COLO668 (cell line): Measurements from ENCODE around the gene ZNRF1.

Experiments
- DNase-seq: peaks from one replicate; lab custom pipeline; 2025; ENCODE audit not compliant: unreplicated experiment; lab: John Stamatoyannopoulos, UW

ZNRF1 gene

GRCh38 chr16:75095204-75095621, 96.4 kb downstream of the ZNRF1 start:
- DNase-seq, result no peak

- DNase-seq, result peak; percentile 29
Measured at GRCh38 chr16:75096656-75097055, 97.8 kb downstream of the ZNRF1 start.

GRCh38 chr16:75097191-75097761, 98.5 kb downstream of the ZNRF1 start:
- DNase-seq, result no peak

GRCh38 chr16:75097941-75098901, 99.4 kb downstream of the ZNRF1 start:
- no peak for DNase-seq

- DNase-seq, result no peak
Measured at GRCh38 chr16:75099075-75099667, 100.3 kb downstream of the ZNRF1 start.

- no peak for DNase-seq
Measured at GRCh38 chr16:75099738-75100602, 101.1 kb downstream of the ZNRF1 start.

- DNase-seq, result no peak
Measured at GRCh38 chr16:75100603-75100990, 101.8 kb downstream of the ZNRF1 start.

- DNase-seq, result no peak
Measured at GRCh38 chr16:75101635-75102034, 102.8 kb downstream of the ZNRF1 start.

- no peak for DNase-seq
Measured at GRCh38 chr16:75102595-75102994, 103.8 kb downstream of the ZNRF1 start.

GRCh38 chr16:75103994-75104393, 105.2 kb downstream of the ZNRF1 start:
- no peak for DNase-seq

GRCh38 chr16:75104836-75105235, 106.0 kb downstream of the ZNRF1 start:
- no peak for DNase-seq

- DNase-seq, result no peak
Measured at GRCh38 chr16:75105306-75106061, 106.7 kb downstream of the ZNRF1 start.

GRCh38 chr16:75106351-75107274, 107.8 kb downstream of the ZNRF1 start:
- DNase-seq, result no peak

- no peak for DNase-seq
Measured at GRCh38 chr16:75107505-75107904, 108.7 kb downstream of the ZNRF1 start.

- peak; percentile 51 for DNase-seq
Measured at GRCh38 chr16:75108792-75109731, 110.2 kb downstream of the ZNRF1 start.

- no peak for DNase-seq
Measured at GRCh38 chr16:75109732-75110243, 111.0 kb downstream of the ZNRF1 start.

- DNase-seq, result peak; percentile 86
Measured at GRCh38 chr16:75110637-75111513, 112.1 kb downstream of the ZNRF1 start.
